Embryonic facial prominence (tissue), 1 donor: ENCODE measurements around the gene INS.

Source experiments
- DNase-seq: peaks from one replicate; pipeline ENCODE4 v3.0.0-alpha.2; 2016; ENCODE audit errors: extremely low spot score

INS gene

DNA sequence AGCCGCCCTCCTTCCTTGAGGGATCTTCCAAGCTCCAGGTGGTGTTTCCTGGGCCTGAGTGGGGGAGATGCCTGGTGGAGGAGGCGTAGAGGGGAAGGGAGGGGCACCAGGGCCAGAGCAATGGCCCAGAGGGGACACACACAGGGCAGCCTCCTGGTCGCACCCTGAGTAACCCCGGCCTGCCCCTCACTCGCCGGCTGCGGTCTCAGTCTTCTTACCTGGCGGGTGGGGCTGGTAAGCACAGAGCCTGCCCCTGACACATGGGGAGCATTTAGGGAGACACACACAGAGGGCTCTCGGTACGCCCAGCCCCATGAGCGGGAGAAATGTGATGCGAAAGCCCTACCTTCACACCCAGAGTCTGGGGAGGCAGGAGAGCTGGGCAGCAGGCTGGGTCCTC lies 45.7 kb downstream of the INS start:
- no peak for DNase-seq

DNA sequence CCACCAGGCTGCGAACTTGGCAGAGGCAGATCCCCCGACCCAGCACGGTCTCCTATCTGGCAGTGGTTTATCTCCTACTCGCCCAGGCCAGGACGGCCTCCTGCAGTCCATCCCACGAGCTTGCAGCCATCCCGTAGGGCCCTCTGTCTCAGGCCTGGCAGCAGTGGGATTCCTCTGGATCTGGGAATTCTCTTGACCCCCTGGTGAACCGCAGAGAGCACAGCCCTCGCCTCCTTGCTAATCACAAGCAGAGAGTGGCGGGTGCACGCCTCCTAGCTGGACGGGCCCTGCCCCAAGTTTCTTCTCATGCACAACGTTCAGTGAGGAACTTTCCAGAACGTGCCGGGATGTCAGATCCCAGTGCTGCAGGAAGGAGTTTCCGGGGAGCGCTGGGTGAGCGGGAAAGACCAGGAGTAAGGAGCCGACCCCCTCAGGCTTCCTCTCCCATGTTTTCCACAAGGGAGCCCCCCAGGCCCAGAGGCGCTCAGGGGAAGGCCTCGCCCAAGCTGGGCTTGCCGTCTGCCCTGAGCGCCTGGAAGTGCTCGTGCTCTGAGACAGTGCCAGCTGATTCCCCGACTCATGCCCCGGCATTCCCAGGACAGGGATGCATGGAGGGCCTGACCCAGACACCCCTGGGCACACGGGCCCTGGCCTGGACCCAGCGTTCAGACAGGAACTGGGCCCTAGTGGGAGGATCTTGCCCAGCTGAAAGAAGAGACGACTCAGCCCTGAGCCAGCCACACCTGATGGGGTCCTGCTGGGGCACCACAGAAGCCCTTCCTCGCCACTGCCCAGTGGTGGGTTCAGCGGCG lies 46.4 kb downstream of the INS start:
- DNase-seq = no peak

DNA sequence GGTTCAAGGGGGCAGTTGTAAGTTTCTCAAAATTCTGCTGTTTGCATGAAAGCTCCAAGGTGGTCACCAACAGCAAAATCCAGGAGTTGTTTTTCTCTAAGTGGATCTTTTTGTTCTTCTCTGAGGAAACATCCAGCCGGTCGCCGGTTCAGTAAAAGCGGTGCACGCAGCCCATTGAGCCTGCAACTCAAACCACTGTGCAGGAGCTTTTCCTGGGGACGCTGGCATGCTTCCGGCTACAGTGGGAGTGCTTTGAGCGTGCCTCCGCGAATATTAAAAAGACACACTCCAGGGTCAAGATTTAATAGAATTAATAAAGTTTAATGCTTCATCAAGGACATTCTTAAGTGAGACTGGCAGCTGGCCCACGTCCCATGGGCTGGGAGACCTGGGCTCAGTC lies 47.2 kb downstream of the INS start:
- no peak for DNase-seq

DNA sequence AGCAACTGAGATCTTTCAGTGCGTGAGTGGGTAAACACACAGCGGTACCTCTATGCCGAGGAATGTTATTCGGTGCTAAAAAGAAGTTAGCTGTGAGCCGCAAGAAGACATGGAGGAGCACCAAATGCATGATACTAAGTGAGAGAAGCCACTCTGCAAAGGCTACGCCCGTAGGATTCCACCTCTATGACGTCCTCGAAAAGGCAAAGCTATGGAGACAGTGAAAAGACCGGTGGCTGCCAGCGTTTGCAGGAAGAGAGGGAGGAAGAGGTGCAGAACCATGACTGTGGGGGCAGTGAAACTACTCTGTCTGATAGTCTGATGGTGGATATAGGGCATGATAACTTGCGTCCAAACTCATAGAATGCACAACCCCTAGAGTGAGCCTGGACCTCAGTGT lies 50.5 kb downstream of the INS start:
- DNase-seq = no peak
